NK-92 treated with Interleukin-12 subunit alpha and Interleukin-12 subunit beta, amount 100 ng/mL, for 24 hours (cell line): ENCODE measurements around the gene VOPP1.
"Not testable (repeated sequence)": the region's sequence is repeated elsewhere in the genome, so short reads cannot be mapped to it uniquely, and the experiment has no call there.

Source experiments
- DNase-seq: peaks from one replicate; lab custom pipeline; 2025; lab: John Stamatoyannopoulos, UW

The VOPP1 gene

DNA sequence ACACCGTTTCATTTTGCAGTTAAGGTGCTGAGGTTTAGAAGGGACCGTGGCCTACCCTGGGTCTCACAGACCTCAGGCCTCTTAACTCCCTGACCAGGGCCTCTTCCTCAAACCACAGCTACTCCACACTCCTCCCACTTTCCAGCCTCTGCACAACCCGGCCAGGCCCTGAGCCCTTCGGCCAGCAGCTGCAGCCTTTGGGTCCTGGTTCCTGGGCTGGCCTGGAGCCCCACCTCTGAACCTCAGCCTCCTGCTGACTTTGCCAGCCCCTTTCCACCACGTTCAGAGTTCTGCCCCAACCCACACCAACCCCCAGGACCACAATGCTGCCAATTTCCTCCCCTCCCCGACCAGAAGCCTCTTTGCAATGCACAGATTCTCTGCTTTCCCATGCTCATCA, 84.1 kb downstream of the VOPP1 start:
- DNase-seq = no peak

DNA sequence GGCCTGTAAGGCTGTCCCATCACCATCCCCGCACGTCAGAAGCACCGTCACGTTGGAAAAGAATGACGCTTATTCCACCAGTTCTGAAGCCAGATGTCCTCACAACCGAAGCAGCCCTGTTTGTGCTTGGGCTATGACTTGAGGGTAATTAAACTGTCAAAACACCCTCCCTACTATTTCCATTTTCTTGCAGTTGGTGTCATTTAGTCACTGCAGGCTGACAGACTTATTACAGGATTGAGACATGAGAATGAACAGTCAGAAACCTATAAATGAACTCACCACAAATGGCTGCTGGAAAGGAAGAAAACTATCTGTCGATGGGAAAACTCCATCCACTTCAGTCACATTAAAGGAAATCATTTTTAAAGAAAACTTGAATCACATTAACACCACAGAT, 85.3 kb downstream of the VOPP1 start:
- no peak for DNase-seq

DNA sequence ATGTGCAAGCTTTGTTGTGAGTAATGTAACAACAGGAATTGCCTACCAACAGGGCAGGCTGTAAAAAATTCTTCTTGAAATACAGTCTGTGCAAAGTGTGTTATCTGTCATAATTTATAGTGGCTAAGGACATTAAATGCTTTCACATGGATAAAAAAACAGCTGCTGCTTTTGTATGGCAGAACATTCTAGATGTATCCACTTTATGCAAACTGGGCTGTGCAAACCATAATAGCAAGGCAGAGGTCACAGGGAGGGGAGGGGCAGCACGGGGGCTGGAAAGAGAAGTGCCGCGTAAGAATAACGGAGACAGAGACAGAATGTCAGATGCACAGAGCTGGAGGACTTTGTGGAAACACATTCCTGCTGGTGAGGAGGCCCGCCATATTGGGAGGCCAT, 86.1 kb downstream of the VOPP1 start:
- no peak for DNase-seq

- DNase-seq = no peak
These were observed 86.7 kb downstream of the VOPP1 start for GRCh38 chr7:55485501-55486191.

GRCh38 chr7:55484834-55485233, 87.5 kb downstream of the VOPP1 start:
- DNase-seq = no peak

GRCh38 chr7:55484241-55484640, 88.1 kb downstream of the VOPP1 start:
- no peak for DNase-seq

- DNase-seq = no peak
These were observed 89.3 kb downstream of the VOPP1 start for GRCh38 chr7:55483046-55483445.

GRCh38 chr7:55481155-55481554, 91.1 kb downstream of the VOPP1 start:
- DNase-seq = no peak

DNA sequence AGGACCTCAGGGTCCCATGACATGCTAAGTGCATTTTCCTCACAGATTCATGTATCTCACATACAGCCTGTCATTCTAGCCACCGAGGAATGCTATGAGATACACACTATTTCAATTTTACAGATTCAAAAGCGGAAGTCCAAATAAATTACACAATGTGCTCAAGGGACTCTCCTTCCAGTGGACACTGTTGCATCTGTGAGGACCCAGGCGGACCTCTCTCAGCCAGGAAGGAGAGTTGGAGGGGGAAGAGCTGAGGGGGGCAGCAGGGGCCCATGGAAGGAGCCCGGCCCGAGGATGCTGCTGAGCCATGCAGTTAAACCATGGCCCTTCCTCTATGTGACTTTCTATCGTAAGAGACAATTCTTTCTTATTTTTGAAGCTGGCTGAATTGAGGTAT, 93.6 kb downstream of the VOPP1 start:
- DNase-seq = no peak

DNA sequence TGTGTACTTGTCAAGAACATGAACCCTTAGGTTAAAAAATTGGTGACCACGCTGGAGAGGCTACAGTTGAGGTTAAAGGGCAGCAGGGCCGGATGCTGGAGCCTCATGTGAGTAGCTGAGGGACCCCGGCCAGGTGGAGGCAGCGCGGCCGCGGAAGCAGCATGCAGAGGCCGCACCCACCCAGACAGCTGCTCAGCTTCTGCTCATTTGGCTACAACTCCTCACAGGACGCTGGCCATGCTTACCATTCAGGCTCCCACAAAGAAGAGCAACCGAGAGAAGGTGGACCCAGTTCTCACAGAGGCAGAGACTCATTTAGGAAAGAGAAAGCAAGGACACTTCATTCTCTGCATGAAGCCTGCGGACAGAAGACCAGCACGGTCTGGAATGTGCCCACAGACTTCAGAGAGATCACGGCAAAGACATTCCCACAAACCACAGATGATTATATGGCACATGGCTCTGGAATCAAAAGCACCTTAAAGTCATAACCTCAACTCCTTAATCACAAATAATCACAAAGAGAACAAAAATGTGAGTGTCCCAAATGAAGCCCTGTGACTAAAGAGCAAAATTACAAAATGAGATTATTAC, 94.4 kb downstream of the VOPP1 start:
- DNase-seq = no peak

GRCh38 chr7:55476852-55477780, 95.2 kb downstream of the VOPP1 start:
- no peak for DNase-seq

- DNase-seq = no peak
These were observed 96.2 kb downstream of the VOPP1 start for GRCh38 chr7:55475855-55476803.

DNA sequence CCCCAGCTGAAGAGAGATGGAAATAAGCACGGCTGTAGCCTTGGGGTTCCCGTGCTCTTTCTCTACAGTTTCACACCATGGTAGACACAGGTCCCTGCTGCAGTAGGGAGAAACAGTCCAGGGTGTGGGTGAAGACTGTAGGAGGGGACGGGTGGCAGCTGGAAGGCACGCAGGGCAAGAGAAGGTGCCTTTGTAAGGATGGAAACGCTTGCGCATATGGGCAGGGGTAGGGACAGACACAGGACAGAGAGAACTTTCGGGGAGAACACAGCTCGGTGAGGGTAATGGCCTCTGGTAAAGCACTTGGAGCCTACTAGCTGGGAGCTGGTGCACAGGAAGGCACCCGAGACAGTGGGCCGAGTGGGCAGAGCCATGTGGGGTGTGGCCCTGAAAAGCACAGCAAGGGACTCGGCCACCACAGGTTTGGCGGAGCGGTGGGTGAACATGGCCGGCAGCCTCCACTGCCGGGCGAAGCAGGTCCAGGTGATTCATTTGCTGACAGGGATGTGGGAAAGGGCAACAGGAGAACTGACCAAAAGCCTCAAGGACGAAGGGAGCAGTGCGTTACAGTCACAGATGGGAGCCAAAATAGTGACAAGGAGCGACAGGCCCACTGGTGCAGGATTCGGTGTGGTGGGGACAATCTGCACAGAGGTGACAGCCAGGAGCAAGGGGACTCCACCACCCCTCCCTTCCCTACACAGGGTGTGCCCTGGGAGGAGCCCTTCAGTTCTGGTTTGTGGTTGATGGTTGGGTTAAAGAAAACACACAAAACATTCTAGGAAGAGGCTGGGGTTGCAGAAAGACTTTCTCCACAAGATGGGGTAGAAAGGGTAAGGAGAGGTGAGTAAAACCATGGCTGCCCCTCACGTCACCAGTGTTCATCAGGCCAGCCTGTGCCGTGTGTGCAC, 97.1 kb downstream of the VOPP1 start:
- no peak for DNase-seq

DNA sequence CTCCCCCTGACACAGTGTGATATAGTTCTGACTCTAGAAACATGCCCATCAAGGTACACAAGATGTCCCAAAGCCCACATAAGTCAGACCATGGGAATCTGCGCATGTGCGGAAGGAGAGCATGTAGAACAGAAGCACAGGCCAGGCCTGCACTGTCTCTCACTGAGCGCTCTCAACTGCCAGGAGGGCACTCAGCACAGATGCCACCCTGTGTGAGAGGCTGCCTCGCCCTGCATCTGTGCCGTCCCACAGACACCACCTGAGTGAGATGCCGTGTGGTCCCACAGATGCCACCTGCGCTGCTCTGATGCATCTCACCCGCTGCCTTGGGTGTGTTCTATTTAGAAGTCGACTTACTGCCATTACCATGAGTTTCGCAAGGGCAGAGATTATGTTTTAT, 98.4 kb downstream of the VOPP1 start:
- no peak for DNase-seq

DNA sequence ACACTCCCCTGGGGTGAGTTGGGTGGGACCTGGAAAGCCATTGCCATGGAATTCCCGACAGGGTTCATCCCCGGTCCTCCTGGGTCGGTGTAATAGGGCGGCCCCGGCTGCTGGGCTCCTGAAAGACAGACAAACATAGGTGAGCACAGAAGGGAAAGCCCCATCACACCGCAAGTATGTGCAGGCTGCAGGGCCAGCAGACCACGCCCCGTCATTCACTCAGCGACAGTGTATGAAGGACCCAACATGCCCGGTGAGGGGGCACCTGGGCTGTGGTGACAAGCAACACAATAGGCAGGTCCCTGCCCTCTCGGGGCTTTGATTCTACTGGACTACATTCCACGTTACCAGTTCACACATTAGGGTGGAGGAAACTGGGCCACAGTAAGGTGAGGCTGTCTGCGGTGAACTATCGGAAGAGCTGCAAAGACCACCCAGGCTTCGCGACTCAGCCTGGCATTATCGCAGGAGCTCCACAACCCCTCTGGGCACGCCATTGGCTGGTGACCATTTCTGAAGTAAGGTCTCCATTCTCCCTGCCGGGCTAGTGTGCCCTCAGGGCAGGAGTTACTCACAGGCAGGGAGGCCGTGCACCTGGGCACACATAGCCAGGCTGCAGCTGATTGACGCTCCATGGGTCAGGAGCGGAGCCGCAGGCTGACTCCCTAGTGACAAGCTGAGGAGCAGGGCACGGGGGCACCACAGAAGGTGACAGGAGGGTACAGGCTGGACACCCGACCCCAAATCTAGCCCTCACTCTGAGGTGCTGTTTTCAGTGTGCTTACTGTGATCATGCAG, 99.2 kb downstream of the VOPP1 start:
- no peak for DNase-seq

GRCh38 chr7:55472406-55472805, 99.9 kb downstream of the VOPP1 start:
- DNase-seq = not testable (repeated sequence)

DNA sequence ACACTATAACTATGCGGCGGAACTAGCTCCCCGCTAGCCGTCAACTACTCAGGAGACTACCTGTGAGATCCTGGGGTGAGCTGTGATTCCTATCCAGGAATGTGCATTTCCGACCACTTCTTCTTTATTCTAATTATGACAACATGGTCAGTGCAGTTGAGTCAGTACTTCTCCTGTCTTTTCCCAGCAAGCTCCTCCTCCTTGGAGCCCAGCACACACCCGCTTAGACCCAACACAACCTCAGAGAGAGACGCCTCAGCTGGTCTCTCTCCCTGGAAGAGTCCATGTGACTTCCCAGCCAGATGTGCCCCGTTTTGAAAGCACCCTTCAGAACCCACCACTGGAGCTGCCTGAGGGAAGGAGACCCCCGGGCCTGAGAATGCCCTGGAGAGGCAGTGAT, 100.7 kb downstream of the VOPP1 start:
- not testable (repeated sequence) for DNase-seq

DNA sequence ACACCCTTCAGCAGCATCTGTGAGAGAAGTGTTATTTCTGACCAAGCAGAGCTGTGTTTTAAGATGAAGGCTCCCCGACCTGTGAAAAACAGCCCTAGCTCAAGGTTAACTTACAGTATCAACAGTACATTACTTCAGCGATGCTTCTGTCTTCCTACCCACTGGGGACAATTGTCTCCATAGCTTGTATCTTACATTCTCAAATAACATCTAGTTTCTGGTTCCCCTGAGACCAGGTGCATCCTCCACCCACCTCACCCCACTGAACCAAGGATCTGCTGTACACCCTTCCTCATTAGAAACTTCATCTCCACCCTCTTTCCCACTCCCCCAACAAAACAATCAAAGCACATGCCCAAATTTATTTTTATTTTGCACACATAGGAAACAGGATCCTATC, 102.0 kb downstream of the VOPP1 start:
- DNase-seq = no peak

DNA sequence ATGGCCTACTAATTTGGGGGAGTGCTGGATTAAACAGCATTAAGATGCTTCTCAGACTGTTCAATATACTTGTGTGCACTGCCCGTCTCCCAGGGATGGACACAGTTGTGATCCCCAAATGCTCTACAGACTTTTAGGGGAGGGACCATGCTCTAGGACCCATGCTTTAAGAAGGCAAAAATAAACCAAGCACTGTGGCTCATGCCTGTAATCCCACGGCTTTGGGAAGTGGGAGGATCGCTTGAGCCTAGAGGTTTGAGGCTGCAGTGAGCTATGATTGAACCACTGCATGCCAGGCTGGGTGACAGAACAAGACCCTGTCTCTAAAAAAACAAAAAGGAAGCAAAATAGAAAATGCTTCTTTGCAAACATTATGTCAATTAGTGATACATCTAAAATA, 102.6 kb downstream of the VOPP1 start:
- no peak for DNase-seq

GRCh38 chr7:55469271-55469681, 103.0 kb downstream of the VOPP1 start:
- no peak for DNase-seq
